Mammary epithelial cell (primary cell): ENCODE results near the gene SDF2L1.

Experiments used
- EZH2 ChIP-seq: IDR thresholded peaks from 2 replicates; pipeline ENCODE4 v1.6.1; 2012; ENCODE audit warnings: low read length, inconsistent platforms, borderline replicate concordance
- TF ChIP-seq, protein P1 (sequence below), 2 donors: IDR thresholded peaks in 1 of 2; conservative IDR thresholded peaks in 1 of 2; 2 replicates each; pipeline ENCODE4 v1.5.1; 2011 to 2012; ENCODE audit warnings: inconsistent platforms in 2 of 2, low read length in 2 of 2, mild to moderate bottlenecking in 2 of 2, control low read depth in 1 of 2, low read depth in 1 of 2; ENCODE audit not compliant: insufficient read depth in 1 of 2; ENCODE audit errors: extremely low read depth in 1 of 2

DNA sequence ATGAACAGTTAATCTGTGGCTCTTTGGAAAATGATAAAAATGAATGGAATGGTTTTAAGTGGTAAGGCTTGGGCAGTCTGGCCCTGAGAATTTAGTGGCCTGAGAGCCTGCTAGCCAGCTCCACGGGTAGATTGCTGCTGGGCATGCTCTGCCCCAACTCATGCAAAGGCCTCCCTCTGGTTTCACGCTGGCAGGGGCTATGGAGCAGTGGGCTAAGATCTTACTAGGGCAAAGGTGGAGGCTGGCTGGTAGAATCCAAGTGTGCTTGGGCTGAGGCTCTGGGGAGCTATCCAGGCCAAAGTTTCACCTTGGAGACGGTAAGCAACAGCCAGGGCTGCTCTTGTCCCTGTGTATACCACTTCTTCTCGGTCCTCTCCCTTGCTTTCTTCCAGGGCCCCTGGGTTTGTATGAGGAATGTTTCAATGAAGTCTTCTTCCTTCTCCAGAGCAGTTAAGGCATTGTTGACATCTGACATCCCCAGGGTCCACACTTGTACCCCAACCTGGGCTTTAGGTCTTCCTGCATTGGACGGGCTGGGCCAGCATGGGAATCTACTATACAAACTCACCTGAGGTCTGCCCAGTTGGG is 47.1 kb upstream of the SDF2L1 start:
- TF ChIP-seq, protein P1, sequence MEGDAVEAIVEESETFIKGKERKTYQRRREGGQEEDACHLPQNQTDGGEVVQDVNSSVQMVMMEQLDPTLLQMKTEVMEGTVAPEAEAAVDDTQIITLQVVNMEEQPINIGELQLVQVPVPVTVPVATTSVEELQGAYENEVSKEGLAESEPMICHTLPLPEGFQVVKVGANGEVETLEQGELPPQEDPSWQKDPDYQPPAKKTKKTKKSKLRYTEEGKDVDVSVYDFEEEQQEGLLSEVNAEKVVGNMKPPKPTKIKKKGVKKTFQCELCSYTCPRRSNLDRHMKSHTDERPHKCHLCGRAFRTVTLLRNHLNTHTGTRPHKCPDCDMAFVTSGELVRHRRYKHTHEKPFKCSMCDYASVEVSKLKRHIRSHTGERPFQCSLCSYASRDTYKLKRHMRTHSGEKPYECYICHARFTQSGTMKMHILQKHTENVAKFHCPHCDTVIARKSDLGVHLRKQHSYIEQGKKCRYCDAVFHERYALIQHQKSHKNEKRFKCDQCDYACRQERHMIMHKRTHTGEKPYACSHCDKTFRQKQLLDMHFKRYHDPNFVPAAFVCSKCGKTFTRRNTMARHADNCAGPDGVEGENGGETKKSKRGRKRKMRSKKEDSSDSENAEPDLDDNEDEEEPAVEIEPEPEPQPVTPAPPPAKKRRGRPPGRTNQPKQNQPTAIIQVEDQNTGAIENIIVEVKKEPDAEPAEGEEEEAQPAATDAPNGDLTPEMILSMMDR (conservative IDR thresholded peaks at IDR 0.05 in 1 of 2, IDR thresholded peaks at IDR 0.05 in 1 of 2; ENCODE audit: extremely low read depth in 1 of 2, insufficient read depth in 1 of 2, low read depth in 1 of 2, low read length in 2 of 2): no peak
- TF ChIP-seq EZH2: no peak
